ENCODE data around the gene LGALS7.

- TF ChIP-seq CTCF (conservative IDR thresholded peaks at IDR 0.05), result no peak
- no peak for TF ChIP-seq EZH2 (IDR thresholded peaks at IDR 0.05; ENCODE audit: low read depth)
Measured at GRCh38 chr19:38737281-38737865, 35.9 kb downstream of the LGALS7 start.
